A549 treated with AZD9567 at 1 μM for 4 hours (cell line): Measurements from ENCODE around the gene MALT1. TPM values are rescaled to one million over a fixed set of nuclear protein-coding genes. Genes with fewer than 3 reads are reported as not detected.

ENCODE experiments used
- total RNA-seq: library from RNA; stranded (reverse); fragments of 200-300 nt; extraction: Qiagen RNA extraction; gene quantifications from 5 replicates; pipeline ENCODE4 v1.2.3, GENCODE V29; 2022; ENCODE audit not compliant: insufficient read depth

The MALT1 gene
- total RNA-seq: 7.1 to 11.4 TPM (median 9.4 TPM) in 5 replicates

GRCh38 chr18:58671111-58671631 lies at the start of gene MALT1:
MALT1 (plus strand) TSS chr18:58671465; CDS start chr18:58671644, 179 bp downstream.

Other genes with a start within 250 kb of the MALT1 start
- gene ALPK2, start 42.4 kb upstream of the MALT1 start, total RNA-seq: 4.5 to 8.2 TPM (median 6.0 TPM) in 5 replicates
- gene ZNF532, start 193.4 kb downstream of the MALT1 start, total RNA-seq: 16.0 to 18.8 TPM (median 17.9 TPM) in 5 replicates